ENCODE results near the gene PKP1. TPM values are rescaled to one million over a fixed set of nuclear protein-coding genes. Genes with fewer than 3 reads are reported as not detected.

The PKP1 gene
- total RNA-seq, 6 experiments from 2014 or later, result not detected

DNA sequence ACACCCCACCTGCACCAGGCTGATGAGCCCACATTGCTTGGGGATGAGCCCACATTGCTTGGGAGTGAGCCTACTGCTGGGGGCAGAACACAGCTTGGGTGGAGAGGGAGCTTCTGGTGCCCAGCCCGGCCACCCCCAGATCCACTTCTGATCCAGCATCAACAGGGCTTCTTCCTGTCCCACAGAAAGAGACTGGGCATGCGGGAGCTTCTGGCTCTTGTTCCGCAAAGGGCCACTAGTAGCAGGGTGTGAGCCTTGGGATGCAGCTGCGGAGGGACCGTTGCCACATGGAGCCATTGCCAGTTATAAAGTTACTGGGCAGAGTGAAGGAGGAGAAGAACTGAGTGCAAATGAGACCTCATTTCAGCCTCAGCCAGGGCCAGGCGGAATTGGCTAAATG, 36.3 kb downstream of the PKP1 start:
- no peak for ATAC-seq
- TF ChIP-seq, protein P1, sequence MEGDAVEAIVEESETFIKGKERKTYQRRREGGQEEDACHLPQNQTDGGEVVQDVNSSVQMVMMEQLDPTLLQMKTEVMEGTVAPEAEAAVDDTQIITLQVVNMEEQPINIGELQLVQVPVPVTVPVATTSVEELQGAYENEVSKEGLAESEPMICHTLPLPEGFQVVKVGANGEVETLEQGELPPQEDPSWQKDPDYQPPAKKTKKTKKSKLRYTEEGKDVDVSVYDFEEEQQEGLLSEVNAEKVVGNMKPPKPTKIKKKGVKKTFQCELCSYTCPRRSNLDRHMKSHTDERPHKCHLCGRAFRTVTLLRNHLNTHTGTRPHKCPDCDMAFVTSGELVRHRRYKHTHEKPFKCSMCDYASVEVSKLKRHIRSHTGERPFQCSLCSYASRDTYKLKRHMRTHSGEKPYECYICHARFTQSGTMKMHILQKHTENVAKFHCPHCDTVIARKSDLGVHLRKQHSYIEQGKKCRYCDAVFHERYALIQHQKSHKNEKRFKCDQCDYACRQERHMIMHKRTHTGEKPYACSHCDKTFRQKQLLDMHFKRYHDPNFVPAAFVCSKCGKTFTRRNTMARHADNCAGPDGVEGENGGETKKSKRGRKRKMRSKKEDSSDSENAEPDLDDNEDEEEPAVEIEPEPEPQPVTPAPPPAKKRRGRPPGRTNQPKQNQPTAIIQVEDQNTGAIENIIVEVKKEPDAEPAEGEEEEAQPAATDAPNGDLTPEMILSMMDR (IDR thresholded peaks at IDR 0.05), result no peak
- Histone ChIP-seq H3K36me3 (no peaks in the 10 kb centered on the region), H3K27me3 (no peaks in the 10 kb centered on the region), H3K27ac (no peak overlapping the region), H3K4me3 (no peak overlapping the region), H3K4me1 (no peaks in the 10 kb centered on the region), H3K9me3 (no peaks in the 10 kb centered on the region)
- 63% methylated on average over 1 of the region's 6 CpGs for WGBS (ENCODE audit: insufficient coverage, low coverage, low lambda C conversion rate, missing lambda C conversion rate)
- DNase-seq, result no peak
- intact Hi-C loops (cut with DNase I), result no loop called here

DNA sequence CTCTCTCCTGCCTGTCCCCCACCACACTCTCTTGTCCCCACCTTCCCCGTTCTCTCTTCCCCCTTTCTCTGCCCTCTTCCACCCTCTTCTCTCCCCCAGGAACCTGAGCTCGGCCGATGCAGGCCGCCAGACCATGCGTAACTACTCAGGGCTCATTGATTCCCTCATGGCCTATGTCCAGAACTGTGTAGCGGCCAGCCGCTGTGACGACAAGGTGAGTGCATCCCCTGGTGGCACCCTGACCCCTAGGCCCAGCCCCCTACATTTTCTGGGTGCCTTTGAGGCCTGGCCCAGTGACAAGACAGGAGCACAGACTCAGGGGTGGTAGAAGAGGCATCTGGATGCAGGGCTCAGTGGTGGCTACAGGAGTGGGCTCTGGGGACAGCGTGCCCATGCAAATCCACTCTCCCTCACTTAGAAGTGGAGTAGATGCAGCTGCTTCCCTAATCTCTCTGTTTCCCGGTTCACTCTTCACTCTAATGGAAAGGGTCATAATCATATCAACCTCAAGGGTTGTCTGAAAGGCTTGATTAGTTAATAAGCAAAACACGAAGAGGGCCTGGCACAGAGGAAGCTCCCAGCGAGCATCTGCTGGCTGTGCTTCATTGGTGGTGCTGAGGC, 37.0 kb downstream of the PKP1 start:
- no peak overlapping the region for H3K27ac ChIP-seq
- intact Hi-C loops (cut with DNase I), result no loop called here
- no peak for DNase-seq
- no peaks in the 10 kb centered on the region for H3K9me3 ChIP-seq
- TF ChIP-seq, protein P1 (IDR thresholded peaks at IDR 0.05), result no peak
- no peak for TF ChIP-seq POLR2A (IDR thresholded peaks at IDR 0.05)
- no peak for ATAC-seq
- no peaks in the 10 kb centered on the region for H3K36me3 ChIP-seq
- no peak overlapping the region for H3K4me3 ChIP-seq
- no peaks in the 10 kb centered on the region for H3K27me3 ChIP-seq
- 66% methylated on average over 5 of the region's 12 CpGs for WGBS (ENCODE audit: insufficient coverage, low coverage, low lambda C conversion rate, missing lambda C conversion rate)
- no peaks in the 10 kb centered on the region for H3K4me1 ChIP-seq

DNA sequence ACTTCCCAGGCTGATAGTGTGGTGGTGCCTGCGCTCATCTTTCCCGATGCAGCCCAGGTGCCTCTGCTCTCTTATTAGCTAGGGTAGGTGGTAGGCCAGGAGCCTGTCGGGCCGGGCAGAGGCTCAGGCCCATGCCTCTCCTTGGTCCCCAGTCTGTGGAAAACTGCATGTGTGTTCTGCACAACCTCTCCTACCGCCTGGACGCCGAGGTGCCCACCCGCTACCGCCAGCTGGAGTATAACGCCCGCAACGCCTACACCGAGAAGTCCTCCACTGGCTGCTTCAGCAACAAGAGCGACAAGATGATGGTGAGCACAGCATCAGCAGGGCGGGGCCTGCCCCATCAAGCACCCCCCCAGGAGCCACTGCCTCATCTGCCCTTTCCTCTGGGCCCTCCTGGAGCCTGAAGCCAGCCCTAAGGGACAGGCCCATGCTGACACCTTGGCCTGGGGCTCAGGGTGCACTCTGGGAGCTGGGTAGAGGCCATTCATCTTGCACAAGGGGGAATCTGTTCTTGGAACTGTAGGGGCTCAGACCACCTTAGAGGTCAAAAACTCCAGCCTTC, 38.6 kb downstream of the PKP1 start:
- 0% methylated on average over 1 of the region's 15 CpGs for WGBS (ENCODE audit: insufficient coverage, low coverage, low lambda C conversion rate, missing lambda C conversion rate)
- no peaks in the 10 kb centered on the region for H3K4me1 ChIP-seq

DNA sequence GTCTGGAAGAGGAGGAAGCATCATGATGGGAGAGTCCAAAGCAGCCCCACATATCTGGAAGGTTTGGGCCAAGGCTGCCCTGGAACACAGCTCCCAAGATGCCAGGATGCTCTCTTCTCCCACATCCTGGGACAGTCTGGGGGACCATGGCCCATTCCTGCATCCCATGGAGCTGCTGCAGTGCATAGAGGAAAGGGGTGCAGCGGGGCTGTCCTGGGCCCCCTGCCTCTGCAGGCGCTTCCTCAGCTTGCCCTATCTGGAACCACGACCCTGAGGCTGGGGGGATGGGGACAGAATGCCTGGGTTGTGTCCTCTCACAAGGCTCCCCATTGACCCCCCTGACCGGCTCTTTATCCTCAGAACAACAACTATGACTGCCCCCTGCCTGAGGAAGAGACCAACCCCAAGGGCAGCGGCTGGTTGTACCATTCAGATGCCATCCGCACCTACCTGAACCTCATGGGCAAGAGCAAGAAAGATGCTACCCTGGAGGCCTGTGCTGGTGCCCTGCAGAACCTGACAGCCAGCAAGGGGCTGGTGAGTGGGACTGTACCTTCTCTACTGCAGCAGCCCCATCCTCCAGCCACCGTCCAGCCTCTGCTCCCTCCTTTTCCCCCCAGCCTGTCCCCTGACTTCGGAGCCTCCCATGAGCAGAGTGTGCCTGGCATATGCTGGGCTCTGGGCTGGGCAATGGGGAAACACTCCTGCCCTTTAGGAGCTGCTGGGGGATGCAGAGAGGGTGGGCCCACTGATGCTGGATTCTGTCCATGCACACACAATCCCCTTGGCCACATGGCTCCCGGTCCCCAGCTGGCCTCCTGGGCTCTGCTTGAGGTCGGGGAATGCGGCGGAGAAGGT, 39.6 kb downstream of the PKP1 start:
- no peak for DNase-seq
- TF ChIP-seq, protein P1 (IDR thresholded peaks at IDR 0.05), result no peak
- TF ChIP-seq POLR2A (IDR thresholded peaks at IDR 0.05), result no peak
- no peaks in the 10 kb centered on the region for H3K36me3 ChIP-seq
- no peak overlapping the region for H3K4me3 ChIP-seq
- intact Hi-C loops (cut with DNase I), result no loop called here
- ATAC-seq, result no peak
- H3K9me3 ChIP-seq, result no peaks in the 10 kb centered on the region
- no peak overlapping the region for H3K27ac ChIP-seq
- H3K4me1 ChIP-seq, result no peaks in the 10 kb centered on the region
- no peaks in the 10 kb centered on the region for H3K27me3 ChIP-seq
- WGBS (ENCODE audit: insufficient coverage, low coverage, low lambda C conversion rate, missing lambda C conversion rate), result 96% methylated on average over 4 of the region's 12 CpGs

More for the DNA sequence above, 38.6 kb downstream of the PKP1 start:
- intact Hi-C loops (cut with DNase I), result no loop called here
- Histone ChIP-seq H3K36me3 (no peaks in the 10 kb centered on the region), H3K27ac (no peak overlapping the region), H3K4me3 (no peak overlapping the region), H3K27me3 (no peaks in the 10 kb centered on the region), H3K9me3 (no peaks in the 10 kb centered on the region)
- TF ChIP-seq, protein P1 (IDR thresholded peaks at IDR 0.05), result no peak
- TF ChIP-seq POLR2A (IDR thresholded peaks at IDR 0.05), result no peak
- ATAC-seq (no peak), DNase-seq (no peak)
